WTC11 (cell line): Measurements from ENCODE around the gene PPP3CA. TPM values are rescaled to one million over a fixed set of nuclear protein-coding genes. Genes with fewer than 3 reads are reported as not detected.

Experiments
- ATAC-seq: fragments of 200-7000 bp; cut with Tn5 transposase; 2 replicates; pipeline ENCODE4 v1.10.0; 2021; ENCODE audit warnings: mild to moderate bottlenecking, moderate library complexity
- CTCF ChIA-PET: fragments of 300-600 bp; sonication (Branson Sonifier 250); formaldehyde crosslinking; loops from one replicate; lab custom pipeline; 2021; ENCODE audit warnings: antibody characterized with exemption; lab: Charles Lee
- POLR2A ChIA-PET: fragments of 350-600 bp; sonication (Branson Sonifier 250); formaldehyde crosslinking; loops from one replicate; lab custom pipeline; 2021; ENCODE audit warnings: antibody characterized with exemption; lab: Charles Lee
- DNase-seq: peaks from one replicate; pipeline ENCODE4 v3.0.0; 2021; ENCODE audit warnings: low spot score
- H3K27ac Mint-ChIP-seq: 2 replicates; pipeline ENCODE4 v1.8.0; 2021; ENCODE audit warnings: mixed read lengths
- H3K27me3 Mint-ChIP-seq: 2 replicates; pipeline ENCODE4 v1.8.0; 2021; ENCODE audit warnings: low read depth, mild to moderate bottlenecking, moderate library complexity, mixed read lengths
- H3K36me3 Mint-ChIP-seq: 2 replicates; pipeline ENCODE4 v1.8.0; 2021; ENCODE audit warnings: mixed read lengths
- H3K4me1 Mint-ChIP-seq: 2 replicates; pipeline ENCODE4 v1.8.0; 2022; ENCODE audit warnings: mixed read lengths
- H3K4me3 Mint-ChIP-seq: 2 replicates; pipeline ENCODE4 v1.8.0; 2021; ENCODE audit warnings: mild to moderate bottlenecking, moderate library complexity, mixed read lengths
- H3K9me3 Mint-ChIP-seq: 2 replicates; pipeline ENCODE4 v1.8.0; 2021; ENCODE audit warnings: mixed read lengths
- CBFB ChIP-seq: sonication (generic); formaldehyde crosslinking; IDR thresholded peaks from 2 replicates; pipeline ENCODE4 v1.8.1; 2022; ENCODE audit warnings: mild to moderate bottlenecking, low read depth, missing genetic modification reagents
- ESRRA ChIP-seq: sonication (generic); formaldehyde crosslinking; IDR thresholded peaks from 2 replicates; pipeline ENCODE4 v1.8.1; 2022; ENCODE audit warnings: mild to moderate bottlenecking, missing genetic modification reagents, borderline replicate concordance
- FOXK1 ChIP-seq: sonication (generic); formaldehyde crosslinking; IDR thresholded peaks from 2 replicates; pipeline ENCODE4 v1.8.0; 2022; ENCODE audit warnings: mild to moderate bottlenecking, moderate library complexity, missing genetic modification reagents
- KAT7 ChIP-seq: sonication (generic); formaldehyde crosslinking; IDR thresholded peaks from 2 replicates; pipeline ENCODE4 v1.8.1; 2023; ENCODE audit warnings: missing genetic modification reagents, mild to moderate bottlenecking, borderline replicate concordance
- MXD4 ChIP-seq: fragments of 250-450 bp; sonication (Bioruptor Pico); IDR thresholded peaks from 2 replicates; pipeline ENCODE4 v1.8.0; 2021; ENCODE audit warnings: mild to moderate bottlenecking, moderate library complexity, borderline replicate concordance
- NFE2L1 ChIP-seq: sonication (generic); formaldehyde crosslinking; IDR thresholded peaks from 2 replicates; pipeline ENCODE4 v1.8.1; 2023; ENCODE audit warnings: missing genetic modification reagents
- NFYB ChIP-seq: sonication (generic); formaldehyde crosslinking; conservative IDR thresholded peaks from 2 replicates; pipeline ENCODE4 v1.8.0; 2022; ENCODE audit warnings: low read depth, missing genetic modification reagents
- NR3C1 ChIP-seq: sonication (generic); formaldehyde crosslinking; conservative IDR thresholded peaks from 2 replicates; pipeline ENCODE4 v1.8.1; 2023; ENCODE audit warnings: low read depth, mild to moderate bottlenecking, missing genetic modification reagents
- OVOL2 ChIP-seq: fragments of 250-450 bp; sonication (Bioruptor Pico); IDR thresholded peaks from 2 replicates; pipeline ENCODE4 v1.9.0; 2021; ENCODE audit warnings: mild to moderate bottlenecking, borderline replicate concordance
- PRRX2 ChIP-seq: fragments of 250-450 bp; sonication (Bioruptor Pico); IDR thresholded peaks from 2 replicates; pipeline ENCODE4 v1.8.0; 2021; ENCODE audit warnings: mild to moderate bottlenecking
- SMAD3 ChIP-seq: sonication (generic); formaldehyde crosslinking; IDR thresholded peaks from 2 replicates; pipeline ENCODE4 v1.8.0; 2022; ENCODE audit warnings: missing genetic modification reagents, mild to moderate bottlenecking, borderline replicate concordance
- TCF7 ChIP-seq: sonication (generic); formaldehyde crosslinking; IDR thresholded peaks from 2 replicates; pipeline ENCODE4 v1.8.0; 2022; ENCODE audit warnings: mild to moderate bottlenecking, low read depth, missing genetic modification reagents, moderate library complexity
- TP53 ChIP-seq: sonication (generic); formaldehyde crosslinking; IDR thresholded peaks from 2 replicates; pipeline ENCODE4 v1.8.1; 2023; ENCODE audit warnings: mild to moderate bottlenecking, missing genetic modification reagents
- ZBTB21 ChIP-seq: sonication (generic); formaldehyde crosslinking; IDR thresholded peaks from 2 replicates; pipeline ENCODE4 v1.8.1; 2023; ENCODE audit warnings: mild to moderate bottlenecking, missing genetic modification reagents, borderline replicate concordance
- ZNF219 ChIP-seq: sonication (generic); formaldehyde crosslinking; IDR thresholded peaks from 2 replicates; pipeline ENCODE4 v1.8.0; 2023; ENCODE audit warnings: missing genetic modification reagents, mild to moderate bottlenecking, borderline replicate concordance
- ZNF317 ChIP-seq: sonication (generic); formaldehyde crosslinking; IDR thresholded peaks from 2 replicates; pipeline ENCODE4 v1.8.1; 2023; ENCODE audit warnings: low read depth, mild to moderate bottlenecking, moderate library complexity, missing genetic modification reagents, borderline replicate concordance
- ZNF416 ChIP-seq: fragments of 250-450 bp; sonication (Bioruptor Pico); IDR thresholded peaks from 2 replicates; pipeline ENCODE4 v1.9.0; 2021; ENCODE audit warnings: mild to moderate bottlenecking, inconsistent platforms
- total RNA-seq: library from RNA; stranded (reverse); gene quantifications from 3 replicates; pipeline ENCODE4 v1.2.3, GENCODE V29; 2021
- TF ChIP-seq, protein P1 (sequence below): sonication (generic); formaldehyde crosslinking; IDR thresholded peaks from 2 replicates; pipeline ENCODE4 v1.8.1; 2023; ENCODE audit warnings: mild to moderate bottlenecking, missing genetic modification reagents
- TF ChIP-seq, protein P2 (sequence below): sonication (generic); formaldehyde crosslinking; IDR thresholded peaks from 2 replicates; pipeline ENCODE4 v1.8.0; 2022; ENCODE audit warnings: missing genetic modification reagents
- TF ChIP-seq, protein P3 (sequence below): sonication (generic); formaldehyde crosslinking; IDR thresholded peaks from 2 replicates; pipeline ENCODE4 v1.8.1; 2023; ENCODE audit warnings: mild to moderate bottlenecking, missing genetic modification reagents, moderate library complexity
- TF ChIP-seq, protein P4 (sequence below): fragments of 250-450 bp; sonication (Bioruptor Pico); IDR thresholded peaks from 2 replicates; pipeline ENCODE4 v1.9.0; 2021; ENCODE audit warnings: moderate library complexity, mild to moderate bottlenecking, inconsistent platforms, borderline replicate concordance
- TF ChIP-seq, protein P5 (sequence below): fragments of 250-450 bp; sonication (Bioruptor Pico); IDR thresholded peaks from 2 replicates; pipeline ENCODE4 v1.9.0; 2021; ENCODE audit warnings: mild to moderate bottlenecking
- TF ChIP-seq, protein P6 (sequence below): sonication (generic); formaldehyde crosslinking; IDR thresholded peaks from 2 replicates; pipeline ENCODE4 v1.8.1; 2022; ENCODE audit warnings: missing genetic modification reagents, borderline replicate concordance
- TF ChIP-seq, protein P7 (sequence below): sonication (generic); formaldehyde crosslinking; IDR thresholded peaks from 2 replicates; pipeline ENCODE4 v1.8.1; 2022; ENCODE audit warnings: low read depth, missing genetic modification reagents, borderline replicate concordance

Gene PPP3CA
- total RNA-seq, 1 experiment from 2014 or later = 41.6 TPM

DNA sequence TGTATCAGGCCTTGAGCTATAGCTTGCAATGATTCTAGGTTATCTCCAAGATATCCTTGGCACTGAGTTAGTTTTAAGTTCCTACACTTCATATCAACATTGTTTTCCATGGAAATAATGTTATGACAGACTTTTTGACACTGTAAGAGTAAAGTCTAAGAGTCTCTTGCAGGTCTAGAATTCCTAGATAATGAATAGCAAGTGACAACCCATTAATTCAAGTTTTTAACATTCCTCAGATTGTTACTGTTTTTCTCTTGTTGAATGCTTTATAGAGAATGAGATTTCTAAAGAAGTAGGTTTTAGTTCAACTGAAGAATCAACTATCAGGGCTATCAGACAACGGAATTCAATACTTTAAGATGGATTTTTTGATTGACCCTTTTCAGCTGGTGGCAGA lies 276.1 kb downstream of the PPP3CA start:
- Mint-ChIP-seq H3K4me3 (no peak overlapping the region), H3K36me3 (no peaks in the 10 kb centered on the region), H3K9me3 (no peaks in the 10 kb centered on the region), H3K27me3 (no peaks in the 10 kb centered on the region), H3K27ac (no peak overlapping the region), H3K4me1 (peaks cover 10% of the 10 kb centered on the region)
- ChIA-PET POLR2A (no interaction called here), CTCF (interaction anchor here (0.6 to 1.0 kb wide), 2 partner anchors 16 to 658 kb away, joined by 3 read pairs; no protein-coding TSS in a partner anchor)
- ATAC-seq (no peak), DNase-seq (no peak)
- TF ChIP-seq TCF7 (CRISPR knock-in tag) (no peak), FOXK1 (no peak), OVOL2 (CRISPR knock-in tag) (no peak), MXD4 (CRISPR knock-in tag) (no peak), ZNF416 (CRISPR knock-in tag) (no peak), NFYB (CRISPR knock-in tag) (no peak), KAT7 (no peak), SMAD3 (CRISPR knock-in tag) (no peak), NR3C1 (CRISPR knock-in tag) (no peak)
- TF ChIP-seq, protein P1, sequence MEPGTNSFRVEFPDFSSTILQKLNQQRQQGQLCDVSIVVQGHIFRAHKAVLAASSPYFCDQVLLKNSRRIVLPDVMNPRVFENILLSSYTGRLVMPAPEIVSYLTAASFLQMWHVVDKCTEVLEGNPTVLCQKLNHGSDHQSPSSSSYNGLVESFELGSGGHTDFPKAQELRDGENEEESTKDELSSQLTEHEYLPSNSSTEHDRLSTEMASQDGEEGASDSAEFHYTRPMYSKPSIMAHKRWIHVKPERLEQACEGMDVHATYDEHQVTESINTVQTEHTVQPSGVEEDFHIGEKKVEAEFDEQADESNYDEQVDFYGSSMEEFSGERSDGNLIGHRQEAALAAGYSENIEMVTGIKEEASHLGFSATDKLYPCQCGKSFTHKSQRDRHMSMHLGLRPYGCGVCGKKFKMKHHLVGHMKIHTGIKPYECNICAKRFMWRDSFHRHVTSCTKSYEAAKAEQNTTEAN = no peak

DNA sequence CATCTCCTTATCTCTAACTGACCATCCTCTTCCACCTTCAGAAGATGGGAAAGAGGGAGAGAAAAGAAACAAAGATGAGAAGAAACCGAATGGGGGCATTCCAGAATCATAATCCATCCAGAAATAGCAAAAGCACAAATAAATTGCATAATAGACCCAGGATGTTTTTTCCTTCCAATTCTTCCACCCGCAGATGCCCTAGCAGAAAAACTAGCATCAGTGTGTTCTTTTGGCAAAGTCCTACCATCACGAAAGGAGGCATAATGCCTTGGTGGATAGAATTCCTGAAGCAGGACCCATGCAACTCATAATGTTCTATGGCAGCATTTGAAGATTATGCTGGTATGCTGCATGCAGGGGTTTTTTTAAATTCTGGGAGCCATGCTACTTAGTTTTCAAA lies 279.2 kb downstream of the PPP3CA start:
- no peak overlapping the region for H3K4me3 Mint-ChIP-seq

DNA sequence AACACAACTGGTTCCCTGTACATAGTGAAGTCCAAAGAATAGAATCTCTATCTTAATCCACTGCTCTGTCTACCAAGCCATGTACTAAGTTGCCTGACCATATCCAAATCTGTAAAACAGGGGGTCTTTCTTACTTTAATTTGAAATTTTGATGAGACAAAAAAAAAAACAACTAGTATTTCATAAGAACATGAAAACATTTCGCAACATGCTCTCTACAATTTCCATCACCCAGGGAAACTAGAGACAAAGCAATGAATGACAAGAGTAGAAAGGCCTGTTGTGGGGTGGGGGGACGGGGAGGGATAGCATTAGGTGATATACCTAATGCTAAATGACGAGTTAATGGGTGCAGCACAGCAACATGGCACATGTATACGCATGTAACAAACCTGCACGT lies 279.9 kb downstream of the PPP3CA start:
- Mint-ChIP-seq H3K27me3 (no peaks in the 10 kb centered on the region), H3K9me3 (no peaks in the 10 kb centered on the region), H3K4me1 (peaks cover 12% of the 10 kb centered on the region), H3K27ac (no peak overlapping the region), H3K36me3 (no peaks in the 10 kb centered on the region), H3K4me3 (no peak overlapping the region)
- ChIA-PET POLR2A (no interaction called here), CTCF (no interaction called here)
- ATAC-seq = no peak
- DNase-seq = no peak
- TF ChIP-seq, protein P2, sequence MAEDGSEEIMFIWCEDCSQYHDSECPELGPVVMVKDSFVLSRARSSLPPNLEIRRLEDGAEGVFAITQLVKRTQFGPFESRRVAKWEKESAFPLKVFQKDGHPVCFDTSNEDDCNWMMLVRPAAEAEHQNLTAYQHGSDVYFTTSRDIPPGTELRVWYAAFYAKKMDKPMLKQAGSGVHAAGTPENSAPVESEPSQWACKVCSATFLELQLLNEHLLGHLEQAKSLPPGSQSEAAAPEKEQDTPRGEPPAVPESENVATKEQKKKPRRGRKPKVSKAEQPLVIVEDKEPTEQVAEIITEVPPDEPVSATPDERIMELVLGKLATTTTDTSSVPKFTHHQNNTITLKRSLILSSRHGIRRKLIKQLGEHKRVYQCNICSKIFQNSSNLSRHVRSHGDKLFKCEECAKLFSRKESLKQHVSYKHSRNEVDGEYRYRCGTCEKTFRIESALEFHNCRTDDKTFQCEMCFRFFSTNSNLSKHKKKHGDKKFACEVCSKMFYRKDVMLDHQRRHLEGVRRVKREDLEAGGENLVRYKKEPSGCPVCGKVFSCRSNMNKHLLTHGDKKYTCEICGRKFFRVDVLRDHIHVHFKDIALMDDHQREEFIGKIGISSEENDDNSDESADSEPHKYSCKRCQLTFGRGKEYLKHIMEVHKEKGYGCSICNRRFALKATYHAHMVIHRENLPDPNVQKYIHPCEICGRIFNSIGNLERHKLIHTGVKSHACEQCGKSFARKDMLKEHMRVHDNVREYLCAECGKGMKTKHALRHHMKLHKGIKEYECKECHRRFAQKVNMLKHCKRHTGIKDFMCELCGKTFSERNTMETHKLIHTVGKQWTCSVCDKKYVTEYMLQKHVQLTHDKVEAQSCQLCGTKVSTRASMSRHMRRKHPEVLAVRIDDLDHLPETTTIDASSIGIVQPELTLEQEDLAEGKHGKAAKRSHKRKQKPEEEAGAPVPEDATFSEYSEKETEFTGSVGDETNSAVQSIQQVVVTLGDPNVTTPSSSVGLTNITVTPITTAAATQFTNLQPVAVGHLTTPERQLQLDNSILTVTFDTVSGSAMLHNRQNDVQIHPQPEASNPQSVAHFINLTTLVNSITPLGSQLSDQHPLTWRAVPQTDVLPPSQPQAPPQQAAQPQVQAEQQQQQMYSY (CRISPR knock-in tag) = no peak
- TF ChIP-seq KAT7 (no peak), CBFB (CRISPR knock-in tag) (no peak), ESRRA (CRISPR knock-in tag) (no peak), ZBTB21 (CRISPR knock-in tag) (no peak), NFE2L1 (CRISPR knock-in tag) (no peak), TP53 (CRISPR knock-in tag) (no peak)
- TF ChIP-seq, protein P3, sequence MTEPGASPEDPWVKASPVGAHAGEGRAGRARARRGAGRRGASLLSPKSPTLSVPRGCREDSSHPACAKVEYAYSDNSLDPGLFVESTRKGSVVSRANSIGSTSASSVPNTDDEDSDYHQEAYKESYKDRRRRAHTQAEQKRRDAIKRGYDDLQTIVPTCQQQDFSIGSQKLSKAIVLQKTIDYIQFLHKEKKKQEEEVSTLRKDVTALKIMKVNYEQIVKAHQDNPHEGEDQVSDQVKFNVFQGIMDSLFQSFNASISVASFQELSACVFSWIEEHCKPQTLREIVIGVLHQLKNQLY = no peak
- TF ChIP-seq, protein P4, sequence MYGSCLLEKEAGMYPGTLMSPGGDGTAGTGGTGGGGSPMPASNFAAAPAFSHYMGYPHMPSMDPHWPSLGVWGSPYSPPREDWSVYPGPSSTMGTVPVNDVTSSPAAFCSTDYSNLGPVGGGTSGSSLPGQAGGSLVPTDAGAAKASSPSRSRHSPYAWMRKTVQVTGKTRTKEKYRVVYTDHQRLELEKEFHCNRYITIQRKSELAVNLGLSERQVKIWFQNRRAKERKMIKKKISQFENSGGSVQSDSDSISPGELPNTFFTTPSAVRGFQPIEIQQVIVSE (CRISPR knock-in tag) = no peak
- TF ChIP-seq, protein P5, sequence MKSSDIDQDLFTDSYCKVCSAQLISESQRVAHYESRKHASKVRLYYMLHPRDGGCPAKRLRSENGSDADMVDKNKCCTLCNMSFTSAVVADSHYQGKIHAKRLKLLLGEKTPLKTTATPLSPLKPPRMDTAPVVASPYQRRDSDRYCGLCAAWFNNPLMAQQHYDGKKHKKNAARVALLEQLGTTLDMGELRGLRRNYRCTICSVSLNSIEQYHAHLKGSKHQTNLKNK = no peak

More for the DNA sequence above, 279.2 kb downstream of the PPP3CA start:
- peaks cover 9% of the 10 kb centered on the region for H3K4me1 Mint-ChIP-seq
- ATAC-seq = no peak
- H3K9me3 Mint-ChIP-seq = no peaks in the 10 kb centered on the region
- H3K27me3 Mint-ChIP-seq = no peaks in the 10 kb centered on the region
- POLR2A ChIA-PET = no interaction called here
- no peaks in the 10 kb centered on the region for H3K36me3 Mint-ChIP-seq
- CTCF ChIA-PET = no interaction called here
- DNase-seq = no peak
- no peak overlapping the region for H3K27ac Mint-ChIP-seq
- TF ChIP-seq, protein P6, sequence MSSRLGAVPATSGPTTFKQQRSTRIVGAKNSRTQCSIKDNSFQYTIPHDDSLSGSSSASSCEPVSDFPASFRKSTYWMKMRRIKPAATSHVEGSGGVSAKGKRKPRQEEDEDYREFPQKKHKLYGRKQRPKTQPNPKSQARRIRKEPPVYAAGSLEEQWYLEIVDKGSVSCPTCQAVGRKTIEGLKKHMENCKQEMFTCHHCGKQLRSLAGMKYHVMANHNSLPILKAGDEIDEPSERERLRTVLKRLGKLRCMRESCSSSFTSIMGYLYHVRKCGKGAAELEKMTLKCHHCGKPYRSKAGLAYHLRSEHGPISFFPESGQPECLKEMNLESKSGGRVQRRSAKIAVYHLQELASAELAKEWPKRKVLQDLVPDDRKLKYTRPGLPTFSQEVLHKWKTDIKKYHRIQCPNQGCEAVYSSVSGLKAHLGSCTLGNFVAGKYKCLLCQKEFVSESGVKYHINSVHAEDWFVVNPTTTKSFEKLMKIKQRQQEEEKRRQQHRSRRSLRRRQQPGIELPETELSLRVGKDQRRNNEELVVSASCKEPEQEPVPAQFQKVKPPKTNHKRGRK = no peak
- TF ChIP-seq ZNF416 (CRISPR knock-in tag) (no peak), PRRX2 (CRISPR knock-in tag) (no peak), ZNF317 (CRISPR knock-in tag) (no peak), SMAD3 (CRISPR knock-in tag) (no peak), ZNF219 (CRISPR knock-in tag) (no peak)
- TF ChIP-seq, protein P7, sequence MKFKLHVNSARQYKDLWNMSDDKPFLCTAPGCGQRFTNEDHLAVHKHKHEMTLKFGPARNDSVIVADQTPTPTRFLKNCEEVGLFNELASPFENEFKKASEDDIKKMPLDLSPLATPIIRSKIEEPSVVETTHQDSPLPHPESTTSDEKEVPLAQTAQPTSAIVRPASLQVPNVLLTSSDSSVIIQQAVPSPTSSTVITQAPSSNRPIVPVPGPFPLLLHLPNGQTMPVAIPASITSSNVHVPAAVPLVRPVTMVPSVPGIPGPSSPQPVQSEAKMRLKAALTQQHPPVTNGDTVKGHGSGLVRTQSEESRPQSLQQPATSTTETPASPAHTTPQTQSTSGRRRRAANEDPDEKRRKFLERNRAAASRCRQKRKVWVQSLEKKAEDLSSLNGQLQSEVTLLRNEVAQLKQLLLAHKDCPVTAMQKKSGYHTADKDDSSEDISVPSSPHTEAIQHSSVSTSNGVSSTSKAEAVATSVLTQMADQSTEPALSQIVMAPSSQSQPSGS (CRISPR knock-in tag) = no peak
